Sigmoid colon (tissue), 4 donors: Measurements from ENCODE around the gene GSN.

ENCODE experiments used
- CTCF ChIP-seq, 4 experiments: fragments of 450-650 bp in 3 of 4; fragments of 200-600 bp in 1 of 4; IDR thresholded peaks; one replicate each; pipeline ENCODE4 v1.5.1; 2016 to 2019; ENCODE audit warnings: antibody characterized with exemption in 4 of 4, mild to moderate bottlenecking in 3 of 4, moderate library complexity in 2 of 4
- POLR2AphosphoS5 ChIP-seq, 4 donors: sonication (generic); formaldehyde crosslinking; IDR thresholded peaks; one replicate each; pipeline ENCODE4 v1.6.1; 2017; ENCODE audit warnings: antibody characterized with exemption in 4 of 4

- TF ChIP-seq CTCF (IDR thresholded peaks at IDR 0.05) (no peak), POLR2AphosphoS5 (IDR thresholded peaks at IDR 0.05) (no peak)
Observed at GRCh38 chr9:121234832-121235161, 33.2 kb upstream of the GSN start.
